Prostate gland (tissue), 2 donors: ENCODE results near the gene EPN1. TPM values are rescaled to one million over a fixed set of nuclear protein-coding genes. Genes with fewer than 3 reads are reported as not detected.
"Not testable (repeated sequence)": the region's sequence is repeated elsewhere in the genome, so short reads cannot be mapped to it uniquely, and the experiment has no call there.

ENCODE experiments used
- DNase-seq: peaks from one replicate; pipeline ENCODE4 v3.0.0-alpha.2; 2019; ENCODE audit warnings: low spot score
- H3K27ac ChIP-seq, 2 donors: fragments of 200-600 bp; sonication (generic); 2 replicates each; pipeline ENCODE4 v1.5.1; 2017 to 2019
- H3K27me3 ChIP-seq: fragments of 200-600 bp; sonication (generic); replicated peaks from 2 replicates; pipeline ENCODE4 v1.5.1; 2019; ENCODE audit not compliant: insufficient read depth
- H3K36me3 ChIP-seq, 2 donors: fragments of 200-600 bp; sonication (generic); 1 replicate in 1 of 2; 2 replicates in 1 of 2; pipeline versions ENCODE4 v1.5.1 to v1.8.1; 2017 to 2019
- H3K4me1 ChIP-seq: fragments of 200-600 bp; sonication (generic); replicated peaks from 2 replicates; pipeline ENCODE4 v1.5.1; 2019
- H3K4me3 ChIP-seq, 2 donors: fragments of 200-600 bp; sonication (generic); 2 replicates each; pipeline ENCODE4 v1.5.1; 2017 to 2019
- H3K9me3 ChIP-seq: fragments of 200-600 bp; sonication (generic); 2 replicates; pipeline ENCODE4 v1.5.1; 2017
- POLR2A ChIP-seq: fragments of 450-650 bp; IDR thresholded peaks from one replicate; pipeline ENCODE4 v1.6.1; 2016; ENCODE audit warnings: antibody characterized with exemption, mild to moderate bottlenecking
- POLR2AphosphoS5 ChIP-seq: sonication (generic); formaldehyde crosslinking; IDR thresholded peaks from one replicate; pipeline ENCODE4 v1.6.1; 2017; ENCODE audit warnings: antibody characterized with exemption
- WGBS: methylation state at CpG from one replicate; pipeline ENCODE4 v1.1.5; 2018; 5-methylcytosine and 5-hydroxymethylcytosine counted together
- intact Hi-C: fragments of 100-400 bp; cut with DNase I; formaldehyde crosslinking; loops from one replicate; pipeline ENCODE4 v1.14.2; 2022
- small RNA-seq, 2 donors: library from RNA; depleted of rRNA; stranded (forward); fragments of <200 nt; gene quantifications; one replicate each; pipeline ENCODE3, GENCODE V24; 2016
- total RNA-seq, 2 donors: library from RNA; depleted of rRNA; stranded (reverse); fragments of >200 nt; gene quantifications; one replicate each; pipeline ENCODE4 v1.1.0, GENCODE V29; 2016
- TF ChIP-seq, protein P1 (sequence below), 4 experiments: fragments of 200-600 bp in 2 of 4; fragments of 450-650 bp in 2 of 4; sonication (generic) in 2 of 4; IDR thresholded peaks; 1 replicate in 3 of 4; 2 replicates in 1 of 4; pipeline ENCODE4 v1.5.1; 2016 to 2019; ENCODE audit warnings: antibody characterized with exemption in 4 of 4, mild to moderate bottlenecking in 2 of 4, moderate library complexity in 2 of 4

The EPN1 gene
- total RNA-seq, 2 donors from 2014 or later, result 160 to 345 TPM

DNA sequence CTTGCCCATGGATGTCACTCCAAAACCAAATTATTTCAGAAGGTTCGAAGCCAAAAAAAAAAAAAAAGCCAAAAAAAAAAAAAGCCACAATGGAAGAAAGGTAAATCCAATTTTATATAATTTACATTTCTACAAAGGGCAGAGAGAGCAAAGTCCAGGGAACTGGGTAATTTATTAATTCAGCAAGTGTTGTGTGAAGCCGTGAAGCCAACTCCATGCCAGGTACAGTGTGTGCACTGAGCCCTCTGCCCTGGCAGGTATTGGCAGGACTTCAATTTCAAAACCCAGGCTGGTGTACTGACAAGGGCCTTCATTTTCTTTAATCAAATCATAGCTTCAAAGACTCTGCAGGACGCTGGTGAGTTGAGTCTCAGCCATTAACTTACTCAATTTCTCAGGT, 78.4 kb downstream of the EPN1 start:
- no peak for DNase-seq
- Histone ChIP-seq H3K4me3 (no peak overlapping the region), H3K9me3 (no peaks in the 10 kb centered on the region), H3K27ac (no peak overlapping the region), H3K27me3 (no peaks in the 10 kb centered on the region), H3K4me1 (no peaks in the 10 kb centered on the region), H3K36me3 (no peaks in the 10 kb centered on the region)
- 59% methylated on average over 3 of the region's 3 CpGs for WGBS
- intact Hi-C loops, result no loop called here
- TF ChIP-seq POLR2A, result no peak
- TF ChIP-seq, protein P1, sequence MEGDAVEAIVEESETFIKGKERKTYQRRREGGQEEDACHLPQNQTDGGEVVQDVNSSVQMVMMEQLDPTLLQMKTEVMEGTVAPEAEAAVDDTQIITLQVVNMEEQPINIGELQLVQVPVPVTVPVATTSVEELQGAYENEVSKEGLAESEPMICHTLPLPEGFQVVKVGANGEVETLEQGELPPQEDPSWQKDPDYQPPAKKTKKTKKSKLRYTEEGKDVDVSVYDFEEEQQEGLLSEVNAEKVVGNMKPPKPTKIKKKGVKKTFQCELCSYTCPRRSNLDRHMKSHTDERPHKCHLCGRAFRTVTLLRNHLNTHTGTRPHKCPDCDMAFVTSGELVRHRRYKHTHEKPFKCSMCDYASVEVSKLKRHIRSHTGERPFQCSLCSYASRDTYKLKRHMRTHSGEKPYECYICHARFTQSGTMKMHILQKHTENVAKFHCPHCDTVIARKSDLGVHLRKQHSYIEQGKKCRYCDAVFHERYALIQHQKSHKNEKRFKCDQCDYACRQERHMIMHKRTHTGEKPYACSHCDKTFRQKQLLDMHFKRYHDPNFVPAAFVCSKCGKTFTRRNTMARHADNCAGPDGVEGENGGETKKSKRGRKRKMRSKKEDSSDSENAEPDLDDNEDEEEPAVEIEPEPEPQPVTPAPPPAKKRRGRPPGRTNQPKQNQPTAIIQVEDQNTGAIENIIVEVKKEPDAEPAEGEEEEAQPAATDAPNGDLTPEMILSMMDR (IDR thresholded peaks at IDR 0.05), result no peak
- no peak for TF ChIP-seq POLR2AphosphoS5

GRCh38 chr19:55756808-55757207, 81.8 kb downstream of the EPN1 start:
- intact Hi-C loops, H3K4me3 ChIP-seq, H3K4me1 ChIP-seq, H3K27me3 ChIP-seq, H3K36me3 ChIP-seq, H3K9me3 ChIP-seq, H3K27ac ChIP-seq, DNase-seq: not testable (repeated sequence)
- 80% methylated on average over 4 of the region's 4 CpGs for WGBS

DNA sequence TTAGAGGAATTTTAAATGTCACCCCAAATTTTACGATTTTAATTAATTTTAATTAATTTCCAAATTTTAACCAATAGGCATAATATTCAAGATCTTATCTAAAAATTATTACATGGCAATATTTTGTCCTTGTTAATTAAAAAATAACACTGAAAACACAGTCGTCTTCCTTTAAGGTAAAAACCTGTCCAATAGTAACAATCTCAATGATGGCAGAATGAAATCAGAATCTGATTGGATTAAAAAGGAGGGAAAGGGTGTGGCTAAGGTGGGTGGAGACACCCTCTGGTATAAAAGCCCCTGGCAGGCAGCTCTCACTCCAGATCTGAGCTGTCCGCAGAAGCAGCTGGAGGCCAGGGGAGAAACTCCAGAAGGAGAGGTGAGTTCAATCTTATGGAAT, 83.8 kb downstream of the EPN1 start, which contains the start of gene RFPL4A:
TSS of gene RFPL4A (plus strand) at position 301 of the 400 bp plus-strand sequence. CDS start 2,704 bp downstream, outside the sequence.
- H3K27ac ChIP-seq, H3K4me3 ChIP-seq, H3K27me3 ChIP-seq, intact Hi-C loops, H3K9me3 ChIP-seq, H3K36me3 ChIP-seq, H3K4me1 ChIP-seq, DNase-seq: not testable (repeated sequence)
- 81% methylated on average over 3 of the region's 3 CpGs for WGBS

Small RNA genes lying within 50 kb of the gene (small RNA-seq; reads per million reads assigned to genes)
- gene AC010525.2, result 0 reads per million in 2 donors

Other genes with a start within 250 kb of the EPN1 start
- not detected for gene SHISA7, start 231.9 kb upstream of the EPN1 start, total RNA-seq
- 100 to 1,000 TPM in 1 of 2 donors, 10 to 100 TPM in 1; 85.1 to 117 TPM for gene ISOC2, start 213.6 kb upstream of the EPN1 start, total RNA-seq
- not detected for gene C19orf85, start 210.5 kb upstream of the EPN1 start, total RNA-seq
- gene ZNF628, start 198.6 kb upstream of the EPN1 start, total RNA-seq, result 10 to 100 TPM; 10.9 to 66.4 TPM
- 10 to 100 TPM; 10.8 to 19.8 TPM for gene NAT14, start 190.0 kb upstream of the EPN1 start, total RNA-seq
- gene SSC5D, start 186.8 kb upstream of the EPN1 start, total RNA-seq, result 1 to 10 TPM; 5.6 to 8.6 TPM
- gene SBK2, start 138.1 kb upstream of the EPN1 start, total RNA-seq, result not detected
- gene SBK3, start 129.7 kb upstream of the EPN1 start, total RNA-seq, result under 1 TPM; 0.23 to 0.74 TPM
- gene ZNF579, start 94.4 kb upstream of the EPN1 start, total RNA-seq, result 10 to 100 TPM in 1 of 2 donors, 1 to 10 TPM in 1; 8.7 to 10.8 TPM
- 10 to 100 TPM; 14.8 to 16.4 TPM for gene FIZ1, start 75.7 kb upstream of the EPN1 start, total RNA-seq
- gene ZNF524, start 74.9 kb upstream of the EPN1 start, total RNA-seq, result 10 to 100 TPM; 30.2 to 54.8 TPM
- gene ZNF865, start 69.6 kb upstream of the EPN1 start, total RNA-seq, result 10 to 100 TPM; 18.4 to 21.0 TPM
- 10 to 100 TPM in 1 of 2 donors, 1 to 10 TPM in 1; 8.9 to 17.2 TPM for gene ZNF784, start 50.7 kb upstream of the EPN1 start, total RNA-seq
- gene ZNF580, start 34.2 kb upstream of the EPN1 start, total RNA-seq, result 10 to 100 TPM; 49.7 to 70.5 TPM
- 10 to 100 TPM; 19.7 to 20.6 TPM for gene ZNF581, start 31.6 kb upstream of the EPN1 start, total RNA-seq
- gene CCDC106, start 27.0 kb upstream of the EPN1 start, total RNA-seq, result 10 to 100 TPM; 17.7 to 70.2 TPM
- 100 to 1,000 TPM in 1 of 2 donors, 10 to 100 TPM in 1; 99.2 to 224 TPM for gene U2AF2, start 20.2 kb upstream of the EPN1 start, total RNA-seq
- gene NLRP9, start 63.2 kb downstream of the EPN1 start, total RNA-seq, result 1 to 10 TPM in 1 of 2 donors, not detected in 1; 4.0 TPM
- under 1 TPM in 1 of 2 donors, not detected in 1; 0.80 TPM for gene RFPL4A, start 83.9 kb downstream of the EPN1 start, total RNA-seq
- gene RFPL4AL1, start 93.9 kb downstream of the EPN1 start, total RNA-seq, result not detected
- 1 to 10 TPM in 1 of 2 donors, not detected in 1; 1.5 TPM for gene NLRP11, start 156.8 kb downstream of the EPN1 start, total RNA-seq
- 1 to 10 TPM in 1 of 2 donors, not detected in 1; 5.1 TPM for gene NLRP4, start 161.3 kb downstream of the EPN1 start, total RNA-seq